Measurements from ENCODE around the gene UST. TPM values are rescaled to one million over a fixed set of nuclear protein-coding genes. Genes with fewer than 3 reads are reported as not detected.

Gene UST
- total and polyA plus RNA-seq, 8 donors: 3.7 to 20.9 (median 8.6) TPM

GRCh38 chr6:148983101-148983761, 236.4 kb downstream of the UST start:
- intact Hi-C loops (cut with DNase I): no loop called here
- no peaks in the 10 kb centered on the region for H3K9me3 ChIP-seq
- no peaks in the 10 kb centered on the region for H3K27me3 ChIP-seq
- WGBS, 2 donors: 90 to 94% methylated on average over 9 of the region's 9 CpGs
- ATAC-seq (no peak), DNase-seq (no peak), FAIRE-seq (no peak)
- H3K36me3 ChIP-seq: no peaks in the 10 kb centered on the region
- no peak for TF ChIP-seq CTCF (IDR thresholded peaks at IDR 0.05)
- no peaks in the 10 kb centered on the region for H3K4me1 ChIP-seq
- H3K4me3 ChIP-seq: no peak overlapping the region
- H3K27ac ChIP-seq: no peak overlapping the region

- Histone ChIP-seq H3K27me3 (no peaks in the 10 kb centered on the region), H3K9me3 (no peaks in the 10 kb centered on the region), H3K36me3 (no peaks in the 10 kb centered on the region), H3K27ac (no peak overlapping the region), H3K4me3 (no peak overlapping the region), H3K4me1 (no peaks in the 10 kb centered on the region)
- ATAC-seq: no peak
- TF ChIP-seq CTCF (IDR thresholded peaks at IDR 0.05): no peak
- WGBS, 2 donors: 89 to 91% methylated on average over 2 of the region's 2 CpGs
- no peak for FAIRE-seq
- no peak for DNase-seq
- intact Hi-C loops (cut with DNase I): no loop called here
Measured at GRCh38 chr6:148983966-148984365, 237.1 kb downstream of the UST start.

- Histone ChIP-seq H3K27me3 (no peaks in the 10 kb centered on the region), H3K4me1 (no peaks in the 10 kb centered on the region), H3K36me3 (no peaks in the 10 kb centered on the region), H3K4me3 (no peak overlapping the region), H3K9me3 (no peaks in the 10 kb centered on the region), H3K27ac (no peak overlapping the region)
- TF ChIP-seq CTCF (IDR thresholded peaks at IDR 0.05): no peak
- WGBS, 2 donors: 85 to 92% methylated on average over 4 of the region's 4 CpGs
- DNase-seq: no peak
- intact Hi-C loops (cut with DNase I): no loop called here
- no peak for FAIRE-seq
- no peak for ATAC-seq
Measured at GRCh38 chr6:148984531-148985056, 237.8 kb downstream of the UST start.

- Histone ChIP-seq H3K4me1 (no peaks in the 10 kb centered on the region), H3K4me3 (no peak overlapping the region), H3K36me3 (no peaks in the 10 kb centered on the region), H3K27ac (no peak overlapping the region), H3K27me3 (no peaks in the 10 kb centered on the region), H3K9me3 (no peaks in the 10 kb centered on the region)
- intact Hi-C loops (cut with DNase I): no loop called here
- no peak for ATAC-seq
- no peak for DNase-seq
- no peak for FAIRE-seq
- TF ChIP-seq CTCF (IDR thresholded peaks at IDR 0.05): no peak
- 96 to 100% methylated on average over 4 of the region's 4 CpGs for WGBS, 2 donors
Measured at GRCh38 chr6:148985499-148985898, 238.7 kb downstream of the UST start.

- Histone ChIP-seq H3K4me3 (no peak overlapping the region), H3K36me3 (no peaks in the 10 kb centered on the region), H3K4me1 (no peaks in the 10 kb centered on the region), H3K27ac (no peak overlapping the region), H3K9me3 (no peaks in the 10 kb centered on the region), H3K27me3 (no peaks in the 10 kb centered on the region)
- WGBS, 2 donors: 94 to 96% methylated on average over 3 of the region's 3 CpGs
- intact Hi-C loops (cut with DNase I): no loop called here
- DNase-seq: no peak
- FAIRE-seq: no peak
- TF ChIP-seq CTCF (IDR thresholded peaks at IDR 0.05): no peak
- ATAC-seq: no peak
Measured at GRCh38 chr6:148986608-148987007, 239.8 kb downstream of the UST start.
